IMR-90 (cell line): Measurements from ENCODE around the gene BBS7. TPM values are rescaled to one million over a fixed set of nuclear protein-coding genes. Genes with fewer than 3 reads are reported as not detected.
A peak's percentile ranks its signal among the peaks of the same experiment; 100 is the strongest.

ENCODE experiments used
- ATAC-seq: fragments of 200-7000 bp; cut with Tn5 transposase; 2 replicates; pipeline ENCODE4 v1.9.1; 2020; ENCODE audit warnings: low read depth, mild to moderate bottlenecking, moderate library complexity
- BruUV-seq: library from RNA; stranded (reverse); fragments of 400-500 nt; replicated peaks from 2 replicates; lab custom pipeline; 2021; lab: Mats Ljungman, UMichigan
- CTCF ChIA-PET: fragments of 300-600 bp; formaldehyde crosslinking; extraction: SDS; loops from one replicate; lab custom pipeline; 2021; ENCODE audit warnings: antibody characterized with exemption; lab: Yijun Ruan, JAX
- POLR2A ChIA-PET: fragments of 300-600 bp; sonication (Branson Sonifier 250); formaldehyde crosslinking; loops from one replicate; lab custom pipeline; 2022; ENCODE audit warnings: antibody characterized with exemption; ENCODE audit not compliant: unreplicated experiment; lab: Charles Lee
- DNase-seq: peaks from one replicate; pipeline ENCODE4 v3.0.0; 2013
- H2AFZ ChIP-seq: replicated peaks from 2 replicates; pipeline ENCODE3; 2013; ENCODE audit warnings: low read length, mild to moderate bottlenecking; ENCODE audit not compliant: poor library complexity
- H2AK5ac ChIP-seq: 2 replicates; pipeline ENCODE4 v1.6.1; 2013; ENCODE audit warnings: low read depth, low read length, inconsistent platforms
- H2AK9ac ChIP-seq: replicated peaks from 2 replicates; pipeline ENCODE3; 2013; ENCODE audit warnings: mild to moderate bottlenecking, low read depth, low read length, moderate library complexity; ENCODE audit not compliant: poor library complexity
- H2BK120ac ChIP-seq: 2 replicates; pipeline ENCODE4 v1.6.1; 2013; ENCODE audit warnings: low read depth, low read length, inconsistent platforms
- H2BK15ac ChIP-seq: 3 replicates; pipeline ENCODE4 v1.6.1; 2013; ENCODE audit warnings: low read depth, low read length, inconsistent platforms
- H2BK20ac ChIP-seq: 2 replicates; pipeline ENCODE4 v1.6.1; 2013; ENCODE audit warnings: low read depth, mild to moderate bottlenecking, inconsistent platforms, low read length, moderate library complexity
- H2BK5ac ChIP-seq: 2 replicates; pipeline ENCODE4 v1.6.1; 2013; ENCODE audit warnings: mild to moderate bottlenecking, low read depth, low read length, inconsistent platforms; ENCODE audit not compliant: poor library complexity, severe bottlenecking
- H3K14ac ChIP-seq: replicated peaks from 2 replicates; pipeline ENCODE4 v1.6.1; 2013; ENCODE audit warnings: low read depth, low read length, inconsistent platforms
- H3K18ac ChIP-seq: 2 replicates; pipeline ENCODE4 v1.6.1; 2013; ENCODE audit warnings: low read depth, low read length, control low read depth
- H3K23ac ChIP-seq: 2 replicates; pipeline ENCODE4 v1.6.1; 2013; ENCODE audit warnings: low read depth, low read length, inconsistent platforms
- H3K27ac ChIP-seq: 2 replicates; pipeline ENCODE4 v1.5.1; 2013; ENCODE audit warnings: mild to moderate bottlenecking, control low read depth, low read length; ENCODE audit not compliant: insufficient read depth
- H3K27me3 ChIP-seq: 2 replicates; pipeline ENCODE4 v1.6.1; 2013; ENCODE audit warnings: low read length; ENCODE audit not compliant: control insufficient read depth, insufficient read depth
- H3K36me3 ChIP-seq: 2 replicates; pipeline ENCODE4 v1.6.1; 2013; ENCODE audit warnings: low read length, mixed read lengths; ENCODE audit not compliant: control insufficient read depth, insufficient read depth
- H3K4ac ChIP-seq: 2 replicates; pipeline ENCODE4 v1.6.1; 2013; ENCODE audit warnings: low read depth, low read length, inconsistent platforms
- H3K4me1 ChIP-seq: 2 replicates; pipeline ENCODE4 v1.6.1; 2013; ENCODE audit warnings: low read length, mixed read lengths; ENCODE audit not compliant: control insufficient read depth, insufficient read depth
- H3K4me2 ChIP-seq: 2 replicates; pipeline ENCODE4 v1.6.1; 2013; ENCODE audit warnings: low read depth, mild to moderate bottlenecking, control low read depth, low read length, moderate library complexity
- H3K4me3 ChIP-seq: 2 replicates; pipeline ENCODE4 v1.5.1; 2013; ENCODE audit warnings: low read depth, mild to moderate bottlenecking, control low read depth, low read length, moderate library complexity; ENCODE audit not compliant: insufficient read depth
- H3K56ac ChIP-seq: 2 replicates; pipeline ENCODE4 v1.6.1; 2013; ENCODE audit warnings: low read length, inconsistent platforms; ENCODE audit not compliant: insufficient read depth; ENCODE audit errors: extremely low read depth
- H3K79me1 ChIP-seq, 2 experiments: 2 replicates each; pipeline ENCODE4 v1.6.1; 2013; ENCODE audit warnings: low read length in 2 of 2, inconsistent platforms in 1 of 2, low read depth in 1 of 2
- H3K9ac ChIP-seq: 2 replicates; pipeline ENCODE4 v1.6.1; 2013; ENCODE audit warnings: low read depth, low read length, control low read depth
- H3K9me1 ChIP-seq: 2 replicates; pipeline ENCODE4 v1.6.1; 2013; ENCODE audit warnings: low read length, inconsistent platforms; ENCODE audit not compliant: insufficient read depth
- H3K9me3 ChIP-seq: 2 replicates; pipeline ENCODE4 v1.6.1; 2013; ENCODE audit warnings: low read length; ENCODE audit not compliant: control insufficient read depth, insufficient read depth
- H4K20me1 ChIP-seq: 2 replicates; pipeline ENCODE4 v1.6.1; 2013; ENCODE audit warnings: low read length, inconsistent platforms; ENCODE audit not compliant: insufficient read depth
- H4K5ac ChIP-seq: 2 replicates; pipeline ENCODE4 v1.6.1; 2013; ENCODE audit warnings: mild to moderate bottlenecking, low read depth, low read length, control low read depth
- H4K8ac ChIP-seq, 2 experiments: 2 replicates each; pipeline ENCODE4 v1.6.1; 2013; ENCODE audit warnings: low read depth in 2 of 2, low read length in 2 of 2, control low read depth in 1 of 2, inconsistent platforms in 1 of 2
- H4K91ac ChIP-seq: 2 replicates; pipeline ENCODE4 v1.6.1; 2013; ENCODE audit warnings: low read depth, low read length, inconsistent platforms; ENCODE audit not compliant: insufficient read depth
- BHLHE40 ChIP-seq: fragments of 150-350 bp; IDR thresholded peaks from 2 replicates; pipeline ENCODE4 v1.6.1; 2016; ENCODE audit warnings: mild to moderate bottlenecking, low read depth, low read length
- CEBPB ChIP-seq: IDR thresholded peaks from 2 replicates; pipeline ENCODE4 v1.6.1; 2012; ENCODE audit warnings: low read depth, low read length, improper control_type of control experiment
- CTCF ChIP-seq: conservative IDR thresholded peaks from 2 replicates; pipeline ENCODE4 v1.5.1; 2012; ENCODE audit warnings: mild to moderate bottlenecking, low read depth, low read length, improper control_type of control experiment
- ELK1 ChIP-seq: fragments of 150-350 bp; IDR thresholded peaks from 2 replicates; pipeline ENCODE4 v1.6.1; 2016; ENCODE audit warnings: low read depth, mild to moderate bottlenecking, low read length, moderate library complexity, borderline replicate concordance
- FOS ChIP-seq: fragments of 150-350 bp; IDR thresholded peaks from 2 replicates; pipeline ENCODE4 v1.6.1; 2016; ENCODE audit warnings: low read depth, low read length
- MAZ ChIP-seq: IDR thresholded peaks from 2 replicates; pipeline ENCODE4 v1.6.1; 2012; ENCODE audit warnings: low read depth, mild to moderate bottlenecking, low read length, improper control_type of control experiment, moderate library complexity, borderline replicate concordance
- MXI1 ChIP-seq: IDR thresholded peaks from 2 replicates; pipeline ENCODE4 v1.6.1; 2012; ENCODE audit warnings: low read depth, mild to moderate bottlenecking, low read length, moderate library complexity, borderline replicate concordance
- POLR2A ChIP-seq: IDR thresholded peaks from 2 replicates; pipeline ENCODE4 v1.6.1; 2012; ENCODE audit warnings: mild to moderate bottlenecking, low read depth, low read length
- RAD21 ChIP-seq: IDR thresholded peaks from 2 replicates; pipeline ENCODE4 v1.6.1; 2012; ENCODE audit warnings: low read length, improper control_type of control experiment
- RFX5 ChIP-seq: IDR thresholded peaks from 2 replicates; pipeline ENCODE4 v1.8.0; 2012; ENCODE audit warnings: low read depth, mild to moderate bottlenecking, low read length, moderate library complexity
- SMC3 ChIP-seq: fragments of 150-350 bp; IDR thresholded peaks from 2 replicates; pipeline ENCODE4 v1.6.1; 2016; ENCODE audit warnings: low read depth, mild to moderate bottlenecking, antibody characterized with exemption, low read length, moderate library complexity
- WGBS, 2 experiments: methylation state at CpG; one replicate each; pipeline versions ENCODE4 v1.1.5 to v1.1.7; 2013; ENCODE audit warnings: missing lambda C conversion rate in 2 of 2; ENCODE audit not compliant: insufficient read length in 1 of 2; ENCODE audit errors: extremely low coverage in 2 of 2; 5-methylcytosine and 5-hydroxymethylcytosine counted together
- dilution Hi-C: fragments of 300-500 bp; cut with HindIII; formaldehyde crosslinking; loops from one replicate; pipeline ENCODE4 v1.14.3; 2018; ENCODE audit warnings: low sequenced_read_pairs; ENCODE audit not compliant: unreplicated experiment
- in situ Hi-C: fragments of 300-500 bp; cut with MboI; formaldehyde crosslinking; loops from 3 replicates; pipeline ENCODE4 v1.14.3; 2019; ENCODE audit warnings: low sequenced_read_pairs, inconsistent platforms, mixed read lengths
- intact Hi-C: fragments of 100-400 bp; cut with micrococcal nuclease; formaldehyde crosslinking; loops from 2 replicates; pipeline ENCODE4 v1.10.0; 2022
- polyA plus RNA-seq, 3 experiments: library from polyadenylated mRNA; depleted of rRNA; stranded (reverse); fragments of >200 nt; gene quantifications; 2 replicates each; pipeline ENCODE4 v1.2.3, GENCODE V29; 2012; ENCODE audit warnings: low replicate concordance in 1 of 3
- total RNA-seq: library from RNA; depleted of rRNA; stranded (reverse); fragments of >200 nt; gene quantifications from 2 replicates; pipeline ENCODE4 v1.2.3, GENCODE V29; 2012

BBS7 gene
- total and polyA plus RNA-seq, 2 of the 4 experiments (the other 2 are of a cell fraction): 23.0 to 32.3 TPM

DNA sequence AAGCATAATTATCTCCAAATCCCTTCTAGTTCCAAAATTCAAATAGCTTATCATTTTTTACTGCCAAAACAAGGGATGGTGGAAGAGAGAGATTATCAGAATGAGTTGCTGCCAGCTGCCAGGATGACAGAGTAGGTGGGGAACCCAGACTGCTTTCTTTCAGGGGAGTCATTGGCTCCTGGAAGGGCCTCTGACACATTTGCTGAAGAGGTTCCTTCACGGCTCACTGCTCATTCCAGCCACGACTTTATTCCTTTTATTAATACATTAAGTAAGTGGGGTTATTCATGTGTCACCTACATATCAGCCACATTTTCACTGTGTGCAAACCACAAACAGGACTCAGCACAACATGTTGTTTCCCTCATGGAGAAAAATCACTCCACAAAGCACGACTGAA is 92.6 kb downstream of the BBS7 start:
- Histone ChIP-seq H3K4me1 (peaks cover 11% of the 10 kb centered on the region), H3K9ac (no peak overlapping the region), H3K56ac (no peak overlapping the region), H3K18ac (peak overlapping the region; percentile 86; the same call in 1 of the 2 replicates), H2BK20ac (peak overlapping the region; percentile 88), H2AK5ac (peak overlapping the region; percentile 28; the same call in 1 of the 2 replicates), H3K79me1 (no peaks in the 10 kb centered on the region), H3K4me3 (no peak overlapping the region), H3K27me3 (no peaks in the 10 kb centered on the region), H4K5ac (peak overlapping the region; percentile 36; the same call in 1 of the 2 replicates), H4K8ac (peak overlapping the region; percentile 17 to 72; a peak in 3 of 4 replicates), H2AFZ (peak overlapping the region; percentile 46), H3K14ac (peak overlapping the region; percentile 82), H2BK5ac (peak overlapping the region; percentile 53), H3K36me3 (no peaks in the 10 kb centered on the region), H3K9me1 (peaks cover 3% of the 10 kb centered on the region), H2BK120ac (peak overlapping the region; percentile 89), H3K4me2 (no peak overlapping the region), H4K91ac (peak overlapping the region; percentile 67), H2BK15ac (peak overlapping the region; percentile 72; the same call in 2 of the 3 replicates), H2AK9ac (peak overlapping the region; percentile 16), H3K23ac (peak overlapping the region; percentile 62), H3K27ac (no peak overlapping the region), H3K9me3 (no peaks in the 10 kb centered on the region), H3K4ac (peak overlapping the region; percentile 61; the same call in 1 of the 2 replicates), H4K20me1 (no peaks in the 10 kb centered on the region)
- no CpG with 5 or more reads among the region's 3 CpGs for WGBS, 2 experiments
- no TSS peak for BruUV-seq
- dilution Hi-C loops (no loop called here), in situ Hi-C loops (no loop called here), intact Hi-C loops (no loop called here)
- CTCF ChIA-PET: no interaction called here
- TF ChIP-seq SMC3 (no peak), RFX5 (no peak), MXI1 (no peak), MAZ (no peak), FOS (no peak), ELK1 (no peak), CEBPB (no peak), RAD21 (no peak), CTCF (no peak), POLR2A (no peak), BHLHE40 (no peak)
- POLR2A ChIA-PET: interaction anchor here (0.5 kb wide), 1 partner anchor 13 kb away, joined by 4 read pairs; no protein-coding TSS in a partner anchor
- no peak for DNase-seq
- peak; percentile 16; the same call in 1 of the 2 replicates for ATAC-seq
